Measurements from ENCODE around the gene SORT1.
"Not testable (repeated sequence)": the region's sequence is repeated elsewhere in the genome, so short reads cannot be mapped to it uniquely, and the experiment has no call there.

The SORT1 gene

GRCh38 chr1:109396871-109397580, 692 bp downstream of the SORT1 start:
- no peak for DNase-seq

GRCh38 chr1:109396513-109396839, 1.2 kb downstream of the SORT1 start:
- no peak for DNase-seq

GRCh38 chr1:109395602-109396512, 1.9 kb downstream of the SORT1 start:
- no peak for DNase-seq

- not testable (repeated sequence) for DNase-seq
These were observed 2.5 kb downstream of the SORT1 start for GRCh38 chr1:109395282-109395599.

- no peak for DNase-seq
These were observed 3.0 kb downstream of the SORT1 start for GRCh38 chr1:109394591-109395281.

- DNase-seq, result no peak
These were observed 4.0 kb downstream of the SORT1 start for GRCh38 chr1:109393617-109394233.

- no peak for DNase-seq
These were observed 4.7 kb downstream of the SORT1 start for GRCh38 chr1:109392788-109393616.

- DNase-seq, result no peak
These were observed 5.5 kb downstream of the SORT1 start for GRCh38 chr1:109392037-109392787.

- DNase-seq, result no peak
These were observed 6.1 kb downstream of the SORT1 start for GRCh38 chr1:109391626-109392025.

GRCh38 chr1:109391157-109391556, 6.6 kb downstream of the SORT1 start:
- DNase-seq, result no peak

- no peak for DNase-seq
These were observed 7.9 kb downstream of the SORT1 start for GRCh38 chr1:109389638-109390341.

GRCh38 chr1:109388884-109389637, 8.7 kb downstream of the SORT1 start:
- no peak for DNase-seq

GRCh38 chr1:109388208-109388711, 9.5 kb downstream of the SORT1 start:
- no peak for DNase-seq

GRCh38 chr1:109386054-109386717, 11.5 kb downstream of the SORT1 start:
- no peak for DNase-seq

GRCh38 chr1:109385417-109385816, 12.3 kb downstream of the SORT1 start:
- DNase-seq, result no peak

GRCh38 chr1:109383854-109384253, 13.9 kb downstream of the SORT1 start:
- DNase-seq, result no peak

- no peak for DNase-seq
These were observed 14.5 kb downstream of the SORT1 start for GRCh38 chr1:109383087-109383779.

- DNase-seq, result no peak
These were observed 16.1 kb downstream of the SORT1 start for GRCh38 chr1:109381573-109381972.

GRCh38 chr1:109379907-109380306, 17.8 kb downstream of the SORT1 start:
- no peak for DNase-seq
